Endothelial cell of umbilical vein (primary cell): Measurements from ENCODE around the gene AUTS2. TPM values are rescaled to one million over a fixed set of nuclear protein-coding genes. Genes with fewer than 3 reads are reported as not detected.

Experiments
- BruUV-seq: library from RNA; stranded (reverse); fragments of 400-500 nt; replicated peaks from 2 replicates; lab custom pipeline; 2021; lab: Mats Ljungman, UMichigan
- CTCF ChIA-PET: fragments of 300-600, 350-600 bp; sonication (Branson Sonifier 250); formaldehyde crosslinking; loops from one replicate; lab custom pipeline; 2021; ENCODE audit warnings: antibody characterized with exemption, inconsistent platforms; lab: Charles Lee
- POLR2A ChIA-PET: fragments of 300-600, 350-600 bp; sonication (Branson Sonifier 250); formaldehyde crosslinking; loops from one replicate; lab custom pipeline; 2021; ENCODE audit warnings: antibody characterized with exemption, inconsistent platforms; lab: Charles Lee
- DNase-seq: peaks from one replicate; pipeline ENCODE4 v3.0.0-alpha.2; 2011; ENCODE audit warnings: low read depth, low spot score
- FAIRE-seq: peaks from 2 replicates; lab custom pipeline; 2011; peaks lifted over from hg19 to GRCh38; lab: Jason Lieb, UNC
- H2AFZ ChIP-seq: 2 replicates; pipeline ENCODE4 v1.6.0; 2012; ENCODE audit warnings: low read depth, low read length, control low read depth, inconsistent platforms
- H3K27ac ChIP-seq: 2 replicates; pipeline ENCODE4 v1.5.1; 2011; ENCODE audit warnings: low read depth, mild to moderate bottlenecking, control low read depth, low read length, moderate library complexity; ENCODE audit not compliant: insufficient read depth
- H3K27me3 ChIP-seq, 2 experiments: 2 replicates each; pipeline versions ENCODE4 v1.6.0 to v1.6.1; 2011; ENCODE audit warnings: low read length in 2 of 2, mixed read lengths in 1 of 2; ENCODE audit not compliant: control insufficient read depth in 2 of 2, insufficient read depth in 2 of 2
- H3K36me3 ChIP-seq, 2 experiments: 2 replicates in 1 of 2; 3 replicates in 1 of 2; pipeline ENCODE4 v1.5.1; 2011; ENCODE audit warnings: low read length in 2 of 2, mild to moderate bottlenecking in 1 of 2, moderate library complexity in 1 of 2; ENCODE audit not compliant: control insufficient read depth in 2 of 2, insufficient read depth in 2 of 2; ENCODE audit errors: extremely low read depth in 1 of 2
- H3K4me1 ChIP-seq: 3 replicates; pipeline ENCODE4 v1.5.1; 2011; ENCODE audit warnings: mild to moderate bottlenecking, low read length; ENCODE audit not compliant: control insufficient read depth, insufficient read depth; ENCODE audit errors: extremely low read depth
- H3K4me2 ChIP-seq: 2 replicates; pipeline ENCODE4 v1.6.1; 2011; ENCODE audit warnings: low read length, control low read depth, mixed read lengths; ENCODE audit not compliant: insufficient read depth
- H3K4me3 ChIP-seq, 3 experiments: fragments of 200-600 bp in 1 of 3; sonication (generic), shearing (Covaris generic) in 1 of 3; replicated peaks in 1 of 3; 2 replicates each; pipeline ENCODE4 v1.5.1; 2011 to 2016; ENCODE audit warnings: control low read depth in 3 of 3, low read length in 3 of 3, mild to moderate bottlenecking in 2 of 3, inconsistent platforms in 1 of 3, low read depth in 1 of 3, moderate library complexity in 1 of 3; ENCODE audit not compliant: insufficient read depth in 1 of 3
- H3K79me2 ChIP-seq: 2 replicates; pipeline ENCODE4 v1.6.0; 2012; ENCODE audit warnings: low read length, inconsistent platforms; ENCODE audit not compliant: control insufficient read depth, insufficient read depth
- H3K9ac ChIP-seq: replicated peaks from 2 replicates; pipeline ENCODE3; 2011; ENCODE audit warnings: low read length, control low read depth; ENCODE audit not compliant: insufficient read depth; ENCODE audit errors: extremely low read depth
- H3K9me1 ChIP-seq: replicated peaks from 3 replicates; pipeline ENCODE4 v1.6.0; 2011; ENCODE audit warnings: mild to moderate bottlenecking, low read length; ENCODE audit not compliant: control insufficient read depth, insufficient read depth; ENCODE audit errors: extremely low read depth
- H3K9me3 ChIP-seq: replicated peaks from 2 replicates; pipeline ENCODE4 v1.5.1; 2012; ENCODE audit warnings: low read length, inconsistent platforms; ENCODE audit not compliant: control insufficient read depth, insufficient read depth
- H4K20me1 ChIP-seq: replicated peaks from 2 replicates; pipeline ENCODE3; 2011; ENCODE audit warnings: mild to moderate bottlenecking, low read length; ENCODE audit not compliant: control insufficient read depth, insufficient read depth; ENCODE audit errors: extremely low read depth
- CTCF ChIP-seq, 2 donors: IDR thresholded peaks; 1 replicate in 1 of 2; 2 replicates in 1 of 2; pipeline ENCODE4 v1.5.1; 2011; ENCODE audit warnings: low read length in 2 of 2, mild to moderate bottlenecking in 2 of 2, moderate library complexity in 2 of 2, control low read depth in 1 of 2, inconsistent platforms in 1 of 2, low read depth in 1 of 2; ENCODE audit not compliant: insufficient read depth in 1 of 2; ENCODE audit errors: extremely low read depth in 1 of 2
- EZH2 ChIP-seq: IDR thresholded peaks from 2 replicates; pipeline ENCODE4 v1.6.1; 2012; ENCODE audit warnings: borderline replicate concordance, low read depth, mild to moderate bottlenecking, moderate library complexity, low read length, inconsistent platforms; ENCODE audit not compliant: severe bottlenecking
- FOS ChIP-seq: IDR thresholded peaks from 2 replicates; pipeline ENCODE4 v1.6.1; 2011; ENCODE audit warnings: mild to moderate bottlenecking, low read length, moderate library complexity, borderline replicate concordance; ENCODE audit not compliant: insufficient read depth
- GATA2 ChIP-seq: IDR thresholded peaks from 2 replicates; pipeline ENCODE4 v1.7.0; 2011; ENCODE audit warnings: low read depth, mild to moderate bottlenecking, moderate library complexity, mixed read lengths, low read length; ENCODE audit not compliant: insufficient read length, insufficient read depth
- MAX ChIP-seq: IDR thresholded peaks from 2 replicates; pipeline ENCODE4 v1.6.1; 2011; ENCODE audit not compliant: insufficient read depth, insufficient read length
- POLR2A ChIP-seq: IDR thresholded peaks from 2 replicates; pipeline ENCODE4 v1.6.1; 2012; ENCODE audit warnings: low read depth, mild to moderate bottlenecking, control low read depth, low read length
- POLR2AphosphoS5 ChIP-seq: IDR thresholded peaks from 2 replicates; pipeline ENCODE4 v1.6.1; 2012; ENCODE audit warnings: low read depth, mild to moderate bottlenecking, control low read depth, low read length, moderate library complexity; ENCODE audit not compliant: insufficient read depth
- dilution Hi-C: fragments of 300-500 bp; cut with MboI; formaldehyde crosslinking; loops from one replicate; pipeline ENCODE4 v1.15.0; 2019; ENCODE audit warnings: low sequenced_read_pairs; ENCODE audit not compliant: extremely low pct_ligation_motif_present
- intact Hi-C: fragments of 100-400 bp; cut with micrococcal nuclease; formaldehyde crosslinking; loops from one replicate; pipeline ENCODE4 v1.10.0; 2022
- polyA plus RNA-seq, 4 experiments: library from polyadenylated mRNA; depleted of rRNA in 3 of 4; stranded (reverse) in 3 of 4; unstranded in 1 of 4; fragments of >200 nt; gene quantifications; 2 replicates each; pipeline versions ENCODE4 v1.2.1 to v1.2.3, GENCODE V29; 2011 to 2012; ENCODE audit warnings: missing spikeins in 1 of 4
- total RNA-seq: library from RNA; stranded (reverse); gene quantifications from 2 replicates; pipeline ENCODE4 v1.2.3, GENCODE V29; 2021

AUTS2 gene
- total and polyA plus RNA-seq, 2 donors (not counting 3 experiments of a cell fraction or from before 2014, with no cell fraction given), result 0.59 to 8.0 TPM

- H3K4me2 ChIP-seq, result no peak overlapping the region
- H2AFZ ChIP-seq, result no peak overlapping the region
- FAIRE-seq, result no peak
- H3K27me3 ChIP-seq, result no peaks in the 10 kb centered on the region
- no peaks in the 10 kb centered on the region for H3K9me1 ChIP-seq
- no peak overlapping the region for H3K27ac ChIP-seq
- no peaks in the 10 kb centered on the region for H4K20me1 ChIP-seq
- POLR2A ChIA-PET, result no interaction called here
- DNase-seq, result no peak
- no peaks in the 10 kb centered on the region for H3K9me3 ChIP-seq
- BruUV-seq, result no TSS peak
- dilution Hi-C loops (no loop called here), intact Hi-C loops (no loop called here)
- H3K9ac ChIP-seq, result no peak overlapping the region
- H3K79me2 ChIP-seq, result no peaks in the 10 kb centered on the region
- no peaks in the 10 kb centered on the region for H3K4me1 ChIP-seq
- no peak overlapping the region for H3K4me3 ChIP-seq
- TF ChIP-seq CTCF (IDR thresholded peaks at IDR 0.05; ENCODE audit: extremely low read depth in 1 of 2, insufficient read depth in 1 of 2, low read depth in 1 of 2, low read length in 2 of 2) (no peak), MAX (no peak), GATA2 (no peak), POLR2A (no peak), POLR2AphosphoS5 (no peak), FOS (no peak), EZH2 (no peak)
- CTCF ChIA-PET, result no interaction called here
- no peaks in the 10 kb centered on the region for H3K36me3 ChIP-seq
Measured at GRCh38 chr7:69699931-69700330, 101.7 kb downstream of the AUTS2 start.
